Stimulated activated CD8-positive, alpha-beta memory T cell treated with anti-CD3 and anti-CD28 coated beads, Interleukin-4, amount 100 ng/mL, for 48 hours (primary cell): Measurements from ENCODE around the gene SPPL3.
A peak's percentile ranks its signal among the peaks of the same experiment; 100 is the strongest.
"Not testable (repeated sequence)": the region's sequence is repeated elsewhere in the genome, so short reads cannot be mapped to it uniquely, and the experiment has no call there.

Source experiments
- DNase-seq: peaks from one replicate; pipeline ENCODE4 v3.0.0-alpha.2; 2020

The SPPL3 gene

DNA sequence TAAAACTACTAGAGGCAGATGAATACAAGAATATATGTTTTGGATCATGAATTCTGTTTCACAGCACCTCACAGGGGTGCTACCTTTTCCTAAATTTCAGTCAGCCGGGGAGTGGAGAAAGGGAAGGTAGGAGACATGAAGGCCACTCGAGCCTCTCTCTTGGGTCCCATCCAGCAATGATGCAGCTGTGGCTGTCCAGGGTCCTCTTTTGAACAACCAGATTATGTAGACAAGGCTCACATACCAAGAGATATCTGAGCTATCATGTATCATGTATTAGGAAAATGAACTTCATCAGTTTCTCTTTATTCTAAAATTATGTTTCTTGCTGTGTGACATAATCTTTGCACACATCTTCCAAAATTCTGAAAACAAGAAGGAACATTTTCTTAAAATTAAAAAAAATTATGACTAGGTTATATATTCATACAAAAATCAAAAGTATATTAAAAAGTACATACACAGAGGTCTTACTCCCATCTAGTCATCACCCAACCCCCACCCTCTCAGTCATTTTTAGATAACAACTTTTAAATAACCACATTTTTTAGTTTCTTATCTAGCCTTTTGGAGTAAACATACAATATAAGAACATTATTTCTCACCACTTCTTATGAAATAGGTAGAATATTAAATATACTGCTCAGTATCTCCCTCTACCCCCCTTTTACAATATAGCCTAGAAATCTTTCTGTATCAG lies 89.8 kb downstream of the SPPL3 start:
- no peak for DNase-seq

DNA sequence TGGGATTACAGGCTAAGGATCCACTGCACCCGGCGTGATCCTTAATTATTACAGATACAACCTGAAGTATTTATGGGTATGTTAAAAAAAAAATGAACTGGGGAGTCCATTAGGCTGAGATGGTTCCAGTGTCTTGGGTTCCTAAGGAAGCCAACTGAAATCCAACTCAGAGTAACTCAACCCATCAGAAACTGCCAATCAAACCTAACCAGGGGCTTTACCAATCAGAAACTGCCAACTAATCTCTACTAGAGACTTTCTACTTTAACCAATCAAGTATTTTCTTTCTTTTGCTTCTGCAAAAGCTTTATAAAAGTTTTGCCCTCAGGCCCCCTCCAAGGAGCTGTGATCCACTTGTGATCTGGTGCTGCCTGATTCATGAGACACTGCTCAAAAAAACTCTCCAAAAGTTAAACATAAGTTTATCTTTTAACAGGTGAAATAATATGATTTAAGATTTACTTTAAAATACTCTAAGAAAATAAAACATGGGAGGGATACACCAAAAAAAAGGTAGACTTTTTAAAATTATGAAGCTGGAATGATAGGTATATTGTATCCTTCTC lies 90.5 kb downstream of the SPPL3 start:
- DNase-seq, result no peak

DNA sequence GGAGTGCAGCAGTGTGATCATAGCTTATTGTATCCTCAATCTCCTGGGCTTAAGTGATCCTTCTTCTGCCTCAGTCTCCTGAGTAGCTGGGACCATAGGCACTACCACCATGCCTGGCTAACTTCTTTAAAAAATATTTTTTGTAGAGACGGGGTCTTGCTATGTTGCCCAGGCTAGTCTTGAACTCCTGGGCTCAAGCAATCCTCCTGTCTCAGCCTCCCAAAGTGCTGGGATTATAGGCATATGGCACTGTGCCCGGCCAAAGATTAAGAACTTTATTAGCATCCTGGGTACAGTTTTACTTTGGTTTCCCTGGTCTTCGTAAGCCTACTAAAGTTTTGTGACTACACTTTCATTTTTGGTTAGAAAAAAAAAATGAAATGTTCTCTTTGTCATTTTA lies 94.1 kb downstream of the SPPL3 start:
- no peak for DNase-seq

DNA sequence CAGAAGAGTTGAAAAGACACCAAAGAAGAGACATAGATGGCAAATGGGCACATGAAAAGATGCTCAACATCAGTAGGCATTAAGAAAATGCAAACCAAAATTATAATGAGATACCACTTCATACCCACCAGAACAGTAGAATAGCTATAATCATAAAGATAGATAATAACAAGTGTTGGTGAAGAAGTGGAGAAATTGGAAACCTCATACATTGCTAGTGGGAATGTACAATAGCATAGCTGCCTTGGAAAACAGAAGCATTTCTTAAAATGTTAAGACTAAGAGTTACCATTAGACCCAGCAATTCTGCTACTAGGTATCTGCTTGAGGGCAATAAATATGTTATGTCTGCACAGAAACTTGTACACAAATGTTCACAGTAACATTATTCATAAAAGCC lies 99.7 kb downstream of the SPPL3 start:
- DNase-seq, result no peak

DNA sequence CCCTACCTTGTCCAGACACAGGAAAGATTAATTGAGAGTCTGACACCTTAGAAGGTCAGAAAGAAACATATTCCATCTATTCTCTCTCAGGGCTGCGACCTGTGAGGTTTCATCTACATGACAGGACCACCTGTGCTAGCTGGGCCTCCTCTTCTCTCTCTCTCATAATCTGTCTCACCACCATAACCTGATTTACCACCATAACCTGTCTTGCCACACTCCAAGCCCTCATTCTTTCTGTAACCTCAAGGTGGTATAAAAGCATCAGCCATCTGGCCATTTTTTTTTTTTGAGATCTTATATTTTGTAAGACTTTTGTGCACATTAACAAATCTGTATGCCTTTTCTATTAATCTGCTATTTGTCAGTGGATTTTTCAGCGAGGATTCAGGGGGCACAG lies 103.0 kb downstream of the SPPL3 start:
- no peak for DNase-seq

DNA sequence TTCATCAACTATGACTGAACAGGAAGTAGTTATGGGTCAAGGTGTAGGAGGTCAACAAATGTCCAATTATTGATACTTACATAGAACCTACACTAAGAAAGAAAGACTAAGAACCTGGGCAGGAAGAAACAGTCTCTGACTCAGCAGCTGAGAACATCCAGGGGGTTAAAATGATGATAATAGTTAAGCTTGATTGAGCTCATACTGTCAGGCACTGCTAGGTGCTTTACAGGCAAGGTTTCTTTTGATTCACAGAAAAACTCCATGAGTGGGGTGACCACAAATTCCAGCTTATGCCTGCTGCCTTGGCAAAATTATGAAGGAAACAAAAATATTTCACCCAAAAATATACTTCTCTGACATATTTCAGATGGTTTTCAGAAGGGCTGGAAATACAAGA lies 103.5 kb downstream of the SPPL3 start:
- DNase-seq, result no peak

DNA sequence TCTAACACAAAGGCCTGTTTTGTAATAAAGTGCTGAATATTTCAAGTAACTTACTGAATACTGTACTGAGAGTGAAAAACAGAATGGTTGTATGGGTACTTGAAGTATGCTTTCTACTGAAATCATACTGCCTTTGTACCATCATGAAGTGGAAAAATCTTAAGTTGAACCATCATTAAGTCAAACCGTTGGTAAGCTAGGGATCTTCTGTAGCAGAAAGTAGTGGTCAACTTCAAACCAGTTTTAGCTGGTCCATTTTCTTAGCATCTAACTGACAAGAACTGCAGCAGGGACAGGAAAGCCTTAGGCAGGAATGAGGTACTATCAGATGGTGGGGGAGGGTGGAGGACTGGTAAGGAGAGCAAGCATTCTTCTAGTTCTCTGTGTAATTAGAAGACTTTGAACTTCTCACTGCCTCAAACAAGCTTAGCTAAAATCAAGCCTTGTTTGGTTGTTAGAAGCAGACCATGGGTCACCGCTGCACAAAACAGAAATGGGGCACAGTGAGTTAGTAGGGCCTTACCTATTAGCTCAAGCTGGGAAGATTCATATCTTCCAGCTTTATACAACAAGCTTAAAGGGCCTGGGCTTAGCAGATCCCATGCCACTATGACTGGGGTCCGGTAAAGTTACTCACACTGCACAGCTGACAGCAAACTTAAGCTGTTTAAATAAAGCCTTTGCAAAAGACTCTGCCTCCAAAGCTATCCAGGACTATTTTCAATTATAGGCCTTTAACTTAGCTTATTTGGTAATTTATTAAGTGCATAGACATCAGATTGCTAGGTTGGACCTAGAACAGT lies 104.7 kb downstream of the SPPL3 start:
- no peak for DNase-seq

DNA sequence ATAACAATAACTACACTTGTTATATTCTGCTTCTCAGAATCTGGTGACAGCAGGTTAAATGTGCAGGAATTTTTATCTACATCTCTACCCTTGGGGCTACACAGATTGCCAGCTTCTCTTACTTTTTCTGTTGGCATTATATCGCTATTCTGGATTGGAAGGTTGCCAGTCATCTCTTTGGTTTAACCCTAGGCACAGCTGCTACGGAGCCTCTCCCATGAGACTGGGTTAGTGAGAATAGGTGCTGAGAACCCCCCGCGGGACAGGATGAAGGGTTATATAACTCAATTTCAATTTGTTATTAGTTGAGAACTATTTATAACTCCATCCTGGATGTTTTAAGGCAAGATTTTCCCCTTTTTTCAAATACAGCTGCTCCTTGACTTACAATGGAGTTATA lies 105.5 kb downstream of the SPPL3 start:
- DNase-seq, result no peak

DNA sequence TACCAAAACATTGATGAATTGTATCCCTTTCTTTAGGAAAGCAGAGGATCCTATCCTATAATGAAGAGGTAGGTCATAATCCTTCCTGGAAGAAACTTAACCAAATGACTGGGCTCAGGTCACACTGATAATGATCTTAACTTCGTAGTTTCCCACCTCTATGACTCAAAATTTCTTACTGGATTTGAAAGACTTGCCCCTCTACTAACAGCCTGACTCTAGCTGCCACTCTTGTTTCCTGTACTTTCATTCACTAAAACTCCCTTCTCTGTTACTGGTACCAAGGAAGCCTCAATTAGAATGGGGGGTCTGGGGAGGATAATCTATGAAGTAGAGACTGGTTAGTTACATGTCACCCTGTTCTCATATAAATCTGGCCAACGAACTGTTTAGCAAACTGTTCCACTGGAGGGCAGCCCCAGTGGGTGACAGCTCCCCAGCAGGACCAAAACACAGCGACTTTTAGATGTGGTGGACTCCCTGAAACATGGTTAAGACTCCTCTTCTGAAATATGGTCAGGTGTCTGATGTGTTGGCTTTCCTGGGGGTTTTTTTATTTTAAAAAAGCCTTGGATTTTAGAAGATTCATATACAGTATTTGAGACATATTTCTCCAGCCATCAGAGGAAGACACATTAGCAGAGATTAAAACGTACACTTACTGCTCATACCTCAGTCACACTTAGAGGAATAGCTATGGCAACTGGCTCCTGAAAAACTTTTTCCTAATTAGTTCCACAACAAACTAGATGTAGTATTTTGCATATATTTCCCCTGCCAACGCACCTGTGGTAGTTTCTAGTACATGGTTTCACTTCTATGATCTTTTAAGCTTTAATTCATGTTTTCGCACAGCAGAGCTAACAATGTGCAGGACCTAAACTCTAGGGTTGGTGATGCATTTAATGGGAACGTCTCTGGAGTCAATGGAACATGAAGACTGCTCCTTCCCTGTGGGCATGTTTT lies 106.2 kb downstream of the SPPL3 start:
- DNase-seq, result no peak

DNA sequence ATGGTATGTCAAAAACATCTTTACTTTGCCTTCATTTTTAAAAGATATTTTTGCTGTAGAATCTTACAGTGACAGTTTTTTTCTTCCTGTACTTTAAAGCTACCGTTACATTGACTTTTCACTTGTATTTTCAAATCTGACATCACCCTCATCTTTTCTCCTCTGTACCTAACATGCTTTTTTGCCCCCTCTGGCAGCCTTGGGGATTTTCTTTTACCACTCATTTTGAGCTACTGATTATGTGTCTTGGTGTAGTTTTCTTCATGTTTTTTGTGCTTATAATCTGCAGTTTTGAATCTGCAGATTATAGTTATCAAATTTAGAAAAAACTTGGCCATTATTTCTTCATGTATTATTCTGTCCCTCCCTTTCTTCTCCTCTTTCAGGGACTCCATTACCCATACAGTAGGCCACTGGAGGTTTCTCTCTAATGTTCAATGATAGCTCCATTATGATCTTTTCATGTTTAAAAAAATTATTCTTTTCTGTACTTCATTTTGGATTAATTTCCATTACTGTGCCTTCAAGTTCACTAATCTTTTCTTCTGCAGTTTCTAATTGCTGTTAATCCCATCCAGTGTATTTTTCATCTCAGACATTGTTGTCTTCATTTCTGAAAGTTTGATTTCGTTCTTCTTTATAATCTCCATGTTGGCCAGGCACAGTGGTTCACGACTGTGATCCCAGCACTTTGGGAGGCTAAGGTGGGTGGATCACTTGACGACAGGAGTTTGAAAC lies 108.5 kb downstream of the SPPL3 start:
- DNase-seq, result no peak

DNA sequence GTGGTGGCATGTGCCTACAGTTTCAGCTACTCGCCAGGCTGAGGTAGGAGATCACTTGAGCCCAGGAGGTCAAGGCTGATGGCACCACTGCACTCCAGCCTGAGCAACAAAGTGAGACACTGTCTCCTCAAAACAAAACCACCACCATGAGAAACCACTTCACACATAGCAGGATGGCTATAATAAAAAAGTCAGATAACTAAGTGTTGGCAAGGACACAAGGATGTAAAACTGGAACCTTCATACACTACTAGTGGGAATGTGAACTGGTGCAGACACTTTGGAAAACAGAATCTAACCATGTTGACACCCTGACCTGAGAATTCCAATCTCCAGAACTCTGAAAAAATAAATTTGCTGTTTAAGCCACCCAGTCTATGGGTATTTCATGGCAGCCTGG lies 110.8 kb downstream of the SPPL3 start:
- DNase-seq, result no peak

DNA sequence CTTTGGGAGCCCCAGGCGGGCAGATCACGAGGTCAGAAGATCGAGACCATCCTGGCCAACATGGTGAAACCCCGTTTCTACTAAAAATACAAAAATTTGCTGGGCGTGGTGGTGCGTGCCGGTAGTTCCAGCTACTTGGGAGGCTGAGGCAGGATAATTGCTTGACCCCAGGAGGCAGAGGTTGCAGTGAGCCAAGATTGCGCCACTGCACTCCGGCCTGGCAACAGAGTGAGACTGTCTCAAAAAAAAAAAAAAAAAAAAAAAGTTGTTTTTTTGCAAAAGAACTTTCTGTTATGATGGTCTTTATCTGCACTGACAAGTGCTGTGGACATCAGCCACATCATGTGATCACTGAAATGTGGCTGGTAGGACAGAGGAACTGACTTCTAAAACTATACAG lies 111.7 kb downstream of the SPPL3 start:
- DNase-seq, result not testable (repeated sequence)

DNA sequence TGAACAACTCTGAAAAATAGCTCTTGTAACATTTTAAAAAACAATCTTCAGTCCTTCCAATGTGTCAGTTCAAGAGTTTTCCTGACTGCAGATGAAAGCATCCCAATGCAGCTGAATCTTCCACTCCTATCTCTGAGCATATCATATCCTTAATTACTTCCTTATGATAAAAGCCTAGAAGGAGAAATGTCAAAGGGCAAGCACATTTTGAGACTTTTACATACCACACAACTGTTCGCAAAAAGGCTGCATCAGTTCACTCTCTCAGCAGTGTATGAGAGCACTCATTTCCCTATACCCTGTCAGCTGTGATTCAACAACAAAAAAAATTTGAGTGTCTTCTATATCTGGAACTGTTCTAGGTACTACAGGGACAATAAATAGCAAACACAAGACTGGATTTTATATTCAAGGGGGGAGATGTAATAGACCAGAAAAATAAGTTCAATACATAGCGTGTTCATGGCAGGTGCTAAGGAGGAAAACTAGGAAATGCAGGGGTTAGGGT lies 112.4 kb downstream of the SPPL3 start:
- no peak for DNase-seq

DNA sequence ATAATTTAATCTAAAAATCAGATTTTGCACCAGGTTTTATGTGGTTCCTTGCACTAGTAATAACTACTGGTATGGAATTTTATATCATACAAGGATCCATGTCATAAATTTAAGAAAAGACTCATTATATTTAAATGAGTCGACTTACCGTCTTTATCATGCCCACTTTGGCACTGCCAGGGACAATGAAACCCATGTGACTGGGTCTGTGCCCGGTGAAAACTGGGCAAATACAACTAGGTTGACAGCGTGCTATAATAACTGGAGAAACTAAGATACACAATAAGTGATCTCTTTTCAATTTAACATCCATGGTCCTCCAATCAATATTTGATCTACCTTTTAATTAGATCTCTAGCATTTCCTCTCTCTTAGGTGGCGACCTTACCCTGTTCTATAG lies 114.0 kb downstream of the SPPL3 start:
- no peak for DNase-seq

DNA sequence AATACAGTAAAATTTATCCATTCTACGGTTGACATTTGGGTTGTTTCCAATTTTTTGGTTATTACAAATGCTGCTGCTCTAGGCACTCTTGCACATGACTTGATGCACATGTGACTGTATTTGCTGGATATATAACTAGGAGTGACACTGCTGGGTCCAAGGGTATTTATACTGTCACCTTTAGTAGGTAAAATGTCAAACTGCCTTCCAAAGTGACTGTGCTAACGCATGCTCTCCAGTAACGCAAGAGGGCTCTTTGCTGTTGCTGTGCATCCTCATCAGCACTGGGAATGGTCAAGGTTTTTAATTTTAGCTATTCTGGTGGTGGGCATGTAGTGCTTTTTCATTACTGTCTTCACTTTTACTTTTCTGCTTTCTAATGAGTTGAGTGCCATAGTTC lies 116.3 kb downstream of the SPPL3 start:
- DNase-seq, result no peak

DNA sequence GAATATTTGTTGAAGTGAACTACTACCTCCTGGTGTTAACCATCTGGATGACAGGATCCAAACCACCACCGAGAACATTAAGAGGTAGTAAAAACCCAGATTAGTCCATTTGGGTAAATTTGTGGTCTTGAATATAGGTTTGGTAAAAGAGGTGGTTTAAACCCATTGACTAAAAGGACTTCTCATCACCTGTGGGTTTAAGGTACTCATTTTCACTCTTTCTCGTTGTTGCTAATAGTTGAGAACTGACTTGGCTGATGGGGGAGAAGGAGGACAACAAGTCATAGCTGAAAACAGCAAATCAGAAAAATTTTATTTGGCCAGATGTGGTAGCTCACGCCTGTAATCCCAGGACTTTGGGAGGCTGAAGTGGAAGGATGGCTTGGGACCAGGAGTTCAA lies 119.4 kb downstream of the SPPL3 start:
- DNase-seq, result no peak

DNA sequence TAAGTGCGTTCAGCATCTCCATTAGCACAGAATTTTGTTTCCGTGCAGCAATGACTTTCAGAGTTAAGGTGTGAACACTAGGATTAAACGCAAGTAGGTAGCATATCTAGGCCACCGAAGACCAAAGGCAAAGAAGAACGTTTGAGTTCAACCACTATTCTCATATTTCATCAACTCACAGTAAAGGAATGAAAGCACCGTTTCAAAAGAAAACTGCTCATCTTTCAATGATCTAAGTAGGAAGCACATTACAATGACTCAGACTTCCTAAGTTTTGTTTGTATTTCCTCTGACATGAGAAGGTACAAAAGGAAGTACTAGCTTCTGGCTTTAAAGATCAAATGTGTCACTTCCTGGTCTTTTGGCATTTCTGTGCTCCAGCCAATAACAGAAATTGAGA lies 121.0 kb downstream of the SPPL3 start:
- peak; percentile 35 for DNase-seq

DNA sequence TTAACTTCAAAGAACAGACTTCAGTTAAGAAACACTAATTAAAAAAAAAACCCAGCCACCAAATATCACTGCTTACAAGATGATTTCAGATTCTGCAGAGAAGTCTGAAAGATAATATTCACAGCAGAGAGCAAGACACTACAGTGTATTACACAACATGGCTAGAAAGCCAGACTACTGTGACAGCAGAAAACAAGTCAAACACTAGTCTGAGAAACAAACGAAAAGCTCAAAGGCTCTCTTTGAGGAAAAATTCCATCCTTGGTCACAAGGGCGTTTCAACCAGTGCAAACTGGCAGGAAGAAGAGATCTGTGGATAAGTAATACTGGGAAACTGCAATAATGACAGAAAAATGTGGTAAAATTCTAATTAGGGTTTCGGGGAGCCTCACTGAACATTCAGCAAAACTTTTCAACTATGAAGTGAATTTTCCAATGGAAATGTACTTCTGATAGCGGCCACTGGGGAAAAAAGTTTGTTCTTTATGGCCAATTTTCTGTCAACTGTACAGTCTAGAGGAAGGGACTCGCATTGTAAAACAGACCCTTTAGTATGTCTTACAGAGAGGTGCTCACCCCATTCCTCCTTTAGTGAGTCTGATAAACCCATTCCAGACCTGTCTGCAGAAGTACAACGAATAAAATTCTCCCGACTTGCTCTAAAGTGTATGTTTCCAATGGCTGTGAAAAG lies 128.2 kb downstream of the SPPL3 start:
- no peak for DNase-seq

DNA sequence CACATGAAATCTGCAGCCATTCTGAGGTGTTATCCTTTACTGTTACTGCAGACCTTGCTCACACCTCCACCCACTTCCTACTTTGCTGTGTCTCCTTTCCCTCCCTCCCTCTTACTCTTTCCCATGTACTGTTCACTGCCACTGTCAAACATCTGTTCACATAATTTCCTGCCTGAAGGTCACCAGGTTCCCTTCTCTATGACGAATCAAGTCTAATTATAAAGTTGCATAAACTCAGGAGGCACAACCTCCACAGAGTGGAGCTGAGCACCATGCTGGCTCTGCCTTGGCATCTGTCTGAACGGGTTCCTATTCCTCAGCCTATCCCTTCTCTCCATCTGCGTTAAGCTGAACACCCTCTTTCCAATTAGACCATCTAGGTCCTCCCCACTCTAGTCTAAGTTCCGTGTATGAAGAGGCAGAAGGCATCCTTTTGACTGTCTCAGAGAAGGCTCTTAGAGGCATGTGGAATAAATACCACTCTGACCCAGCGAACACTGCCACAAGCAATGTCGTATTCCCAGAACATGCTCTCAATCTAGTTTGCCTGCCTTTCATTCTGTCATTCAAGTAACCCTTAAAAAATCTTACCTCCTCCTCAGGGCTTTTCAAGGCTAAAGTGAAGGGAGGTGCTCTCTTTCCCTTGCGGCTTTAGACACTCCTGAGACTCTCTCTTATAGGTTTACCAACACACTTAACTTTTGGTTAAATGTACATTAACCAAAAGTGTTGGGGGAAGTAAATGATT lies 129.8 kb downstream of the SPPL3 start:
- no peak for DNase-seq

DNA sequence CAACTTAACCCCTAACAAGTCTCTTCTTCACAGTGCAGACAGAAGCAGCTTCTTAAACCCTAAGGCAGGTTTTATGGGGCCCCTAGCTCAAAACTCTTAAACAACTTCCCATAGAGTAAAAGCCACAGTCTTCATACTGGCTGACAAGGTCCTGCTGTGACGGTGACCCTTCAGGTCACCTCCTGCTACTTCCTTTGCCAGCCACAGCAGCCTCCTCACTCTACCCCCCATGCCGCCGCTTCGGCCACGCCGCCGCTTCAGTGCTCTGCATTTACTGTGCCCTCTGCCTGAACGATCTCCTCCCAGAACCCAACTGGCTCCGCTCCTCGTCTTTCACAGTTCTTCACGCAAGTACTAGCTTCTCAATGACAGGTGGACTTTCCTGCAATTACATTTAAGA lies 133.1 kb downstream of the SPPL3 start:
- no peak for DNase-seq
